Measurements from ENCODE around the gene RAP1GDS1. TPM values are rescaled to one million over a fixed set of nuclear protein-coding genes. Genes with fewer than 3 reads are reported as not detected.

RAP1GDS1 gene
- total RNA-seq, 1 donor from 2014 or later = 31.6 TPM

GRCh38 chr4:98237204-98237603 is 24.0 kb upstream of the RAP1GDS1 start:
- no peak overlapping the region for H3K4me3 Mint-ChIP-seq
- H3K9me3 Mint-ChIP-seq = no peaks in the 10 kb centered on the region
- no peaks in the 10 kb centered on the region for H3K36me3 Mint-ChIP-seq
- TF ChIP-seq CTCF (conservative IDR thresholded peaks at IDR 0.05) = no peak
- no peak for DNase-seq (ENCODE audit: extremely low spot score, unreplicated experiment)
- no peak overlapping the region for H3K27ac Mint-ChIP-seq
- peaks cover 3% of the 10 kb centered on the region for H3K27me3 Mint-ChIP-seq
- H3K4me1 Mint-ChIP-seq (ENCODE audit: unreplicated experiment) = no peaks in the 10 kb centered on the region

- Mint-ChIP-seq H3K27me3 (peaks cover 3% of the 10 kb centered on the region), H3K9me3 (no peaks in the 10 kb centered on the region), H3K4me3 (no peak overlapping the region), H3K36me3 (no peaks in the 10 kb centered on the region), H3K27ac (no peak overlapping the region), H3K4me1 (ENCODE audit: unreplicated experiment) (no peaks in the 10 kb centered on the region)
- no peak for TF ChIP-seq CTCF (conservative IDR thresholded peaks at IDR 0.05)
- no peak for DNase-seq (ENCODE audit: extremely low spot score, unreplicated experiment)
Measured at GRCh38 chr4:98242063-98242462, 19.1 kb upstream of the RAP1GDS1 start.

- Mint-ChIP-seq H3K27ac (no peak overlapping the region), H3K27me3 (peaks cover 3% of the 10 kb centered on the region), H3K9me3 (no peaks in the 10 kb centered on the region), H3K4me3 (no peak overlapping the region), H3K4me1 (ENCODE audit: unreplicated experiment) (no peaks in the 10 kb centered on the region), H3K36me3 (no peaks in the 10 kb centered on the region)
- DNase-seq (ENCODE audit: extremely low spot score, unreplicated experiment) = no peak
- no peak for TF ChIP-seq CTCF (conservative IDR thresholded peaks at IDR 0.05)
Measured at GRCh38 chr4:98242538-98242937, 18.6 kb upstream of the RAP1GDS1 start.

- DNase-seq (ENCODE audit: extremely low spot score, unreplicated experiment) = no peak
- Mint-ChIP-seq H3K27me3 (no peaks in the 10 kb centered on the region), H3K36me3 (no peaks in the 10 kb centered on the region), H3K4me1 (ENCODE audit: unreplicated experiment) (no peaks in the 10 kb centered on the region), H3K27ac (no peak overlapping the region), H3K4me3 (no peak overlapping the region), H3K9me3 (no peaks in the 10 kb centered on the region)
- TF ChIP-seq CTCF (conservative IDR thresholded peaks at IDR 0.05) = no peak
Measured at GRCh38 chr4:98245226-98245625, 16.0 kb upstream of the RAP1GDS1 start.

- H3K9me3 Mint-ChIP-seq = no peaks in the 10 kb centered on the region
- H3K36me3 Mint-ChIP-seq = no peaks in the 10 kb centered on the region
- H3K27me3 Mint-ChIP-seq = no peaks in the 10 kb centered on the region
- no peak for DNase-seq (ENCODE audit: extremely low spot score, unreplicated experiment)
- H3K27ac Mint-ChIP-seq = no peak overlapping the region
- no peak for TF ChIP-seq CTCF (conservative IDR thresholded peaks at IDR 0.05)
- H3K4me1 Mint-ChIP-seq (ENCODE audit: unreplicated experiment) = no peaks in the 10 kb centered on the region
- no peak overlapping the region for H3K4me3 Mint-ChIP-seq
Measured at GRCh38 chr4:98248934-98249333, 12.2 kb upstream of the RAP1GDS1 start.

GRCh38 chr4:98249831-98250230 is 11.4 kb upstream of the RAP1GDS1 start:
- H3K27ac Mint-ChIP-seq = no peak overlapping the region

More at GRCh38 chr4:98249831-98250230, 11.4 kb upstream of the RAP1GDS1 start:
- Mint-ChIP-seq H3K4me1 (ENCODE audit: unreplicated experiment) (no peaks in the 10 kb centered on the region), H3K4me3 (no peak overlapping the region), H3K9me3 (no peaks in the 10 kb centered on the region), H3K27me3 (no peaks in the 10 kb centered on the region), H3K36me3 (no peaks in the 10 kb centered on the region)
- no peak for DNase-seq (ENCODE audit: extremely low spot score, unreplicated experiment)
- TF ChIP-seq CTCF (conservative IDR thresholded peaks at IDR 0.05) = no peak

All from type B pancreatic cell (in vitro differentiated cells).